ENCODE data around the gene HCN2. TPM values are rescaled to one million over a fixed set of nuclear protein-coding genes. Genes with fewer than 3 reads are reported as not detected.

Gene HCN2
- polyA plus RNA-seq, 4 donors, result 0.19 to 0.58 TPM; not detected in 2

- no peak overlapping the region for H3K27ac ChIP-seq (ENCODE audit: low read depth in 1 of 3, low read length in 2 of 3)
- no peaks in the 10 kb centered on the region for H3K36me3 ChIP-seq (ENCODE audit: control insufficient read depth in 3 of 3, insufficient read depth in 2 of 3, low read depth in 1 of 3, low read length in 3 of 3)
- FAIRE-seq (no peak), DNase-seq (no peak)
- H3K27me3 ChIP-seq (ENCODE audit: control insufficient read depth in 3 of 3, insufficient read depth in 3 of 3, low read length in 3 of 3), result peaks cover 4 to 54% (median 14%) of the 10 kb centered on the region in 3 donors
- WGBS, 3 donors, result 39 to 56% (median 43%) methylated on average over 9 of the region's 9 CpGs
- peaks cover 0 to 2% of the 10 kb centered on the region in 2 donors for H3K9me3 ChIP-seq (ENCODE audit: control insufficient read depth in 2 of 2, insufficient read depth in 1 of 2, low read depth in 1 of 2, low read length in 1 of 2)
- H3K4me1 ChIP-seq (ENCODE audit: control insufficient read depth in 3 of 3, insufficient read depth in 2 of 3, low read depth in 1 of 3, low read length in 2 of 3), result peaks cover 0 to under 1% (median 0%) of the 10 kb centered on the region in 3 donors
- no peak overlapping the region for H3K4me3 ChIP-seq (ENCODE audit: low read depth in 1 of 3, low read length in 3 of 3)
Measured at GRCh38 chr19:593505-593904, 3.8 kb downstream of the HCN2 start.

GRCh38 chr19:594265-594870, 4.7 kb downstream of the HCN2 start:
- Histone ChIP-seq H3K4me1 (ENCODE audit: control insufficient read depth in 3 of 3, insufficient read depth in 2 of 3, low read depth in 1 of 3, low read length in 2 of 3) (no peaks in the 10 kb centered on the region), H3K27ac (ENCODE audit: low read depth in 1 of 3, low read length in 2 of 3) (no peak overlapping the region), H3K36me3 (ENCODE audit: control insufficient read depth in 3 of 3, insufficient read depth in 2 of 3, low read depth in 1 of 3, low read length in 3 of 3) (no peaks in the 10 kb centered on the region), H3K9me3 (ENCODE audit: control insufficient read depth in 2 of 2, insufficient read depth in 1 of 2, low read depth in 1 of 2, low read length in 1 of 2) (peaks cover 0 to 2% of the 10 kb centered on the region in 2 donors), H3K27me3 (ENCODE audit: control insufficient read depth in 3 of 3, insufficient read depth in 3 of 3, low read length in 3 of 3) (peaks cover 4 to 45% (median 6%) of the 10 kb centered on the region in 3 donors), H3K4me3 (ENCODE audit: low read depth in 1 of 3, low read length in 3 of 3) (no peak overlapping the region)
- DNase-seq, result no peak
- 63 to 73% (median 64%) methylated on average over 21 to 24 of the region's 24 CpGs for WGBS, 3 donors
- no peak for FAIRE-seq

- Histone ChIP-seq H3K9me3 (ENCODE audit: control insufficient read depth in 2 of 2, insufficient read depth in 1 of 2, low read depth in 1 of 2, low read length in 1 of 2) (peaks cover 0 to 2% of the 10 kb centered on the region in 2 donors), H3K4me3 (ENCODE audit: low read depth in 1 of 3, low read length in 3 of 3) (no peak overlapping the region), H3K27ac (ENCODE audit: low read depth in 1 of 3, low read length in 2 of 3) (no peak overlapping the region), H3K36me3 (ENCODE audit: control insufficient read depth in 3 of 3, insufficient read depth in 2 of 3, low read depth in 1 of 3, low read length in 3 of 3) (no peaks in the 10 kb centered on the region), H3K27me3 (ENCODE audit: control insufficient read depth in 3 of 3, insufficient read depth in 3 of 3, low read length in 3 of 3) (peaks cover 4 to 44% (median 5%) of the 10 kb centered on the region in 3 donors), H3K4me1 (ENCODE audit: control insufficient read depth in 3 of 3, insufficient read depth in 2 of 3, low read depth in 1 of 3, low read length in 2 of 3) (no peaks in the 10 kb centered on the region)
- WGBS, 3 donors, result 65 to 73% (median 66%) methylated on average over 42 of the region's 42 CpGs
- DNase-seq, result no peak
- no peak for FAIRE-seq
Measured at GRCh38 chr19:595326-596262, 5.9 kb downstream of the HCN2 start.

GRCh38 chr19:596263-596655, 6.6 kb downstream of the HCN2 start:
- no peak for DNase-seq

GRCh38 chr19:597406-598315, 8.0 kb downstream of the HCN2 start:
- DNase-seq (no peak), FAIRE-seq (no peak)
- no peak overlapping the region for H3K27ac ChIP-seq (ENCODE audit: low read depth in 1 of 3, low read length in 2 of 3)
- no peak overlapping the region for H3K4me3 ChIP-seq (ENCODE audit: low read depth in 1 of 3, low read length in 3 of 3)
- H3K36me3 ChIP-seq (ENCODE audit: control insufficient read depth in 3 of 3, insufficient read depth in 2 of 3, low read depth in 1 of 3, low read length in 3 of 3), result no peaks in the 10 kb centered on the region
- WGBS, 3 donors, result 59 to 73% (median 70%) methylated on average over 18 of the region's 18 CpGs
- peaks cover 0 to 5% of the 10 kb centered on the region in 2 donors for H3K9me3 ChIP-seq (ENCODE audit: control insufficient read depth in 2 of 2, insufficient read depth in 1 of 2, low read depth in 1 of 2, low read length in 1 of 2)
- H3K27me3 ChIP-seq (ENCODE audit: control insufficient read depth in 3 of 3, insufficient read depth in 3 of 3, low read length in 3 of 3), result peaks cover 0 to 29% (median 0%) of the 10 kb centered on the region in 3 donors
- no peaks in the 10 kb centered on the region for H3K4me1 ChIP-seq (ENCODE audit: control insufficient read depth in 3 of 3, insufficient read depth in 2 of 3, low read depth in 1 of 3, low read length in 2 of 3)

More at GRCh38 chr19:596263-596655, 6.6 kb downstream of the HCN2 start:
- FAIRE-seq, result no peak
- Histone ChIP-seq H3K4me3 (ENCODE audit: low read depth in 1 of 3, low read length in 3 of 3) (no peak overlapping the region), H3K4me1 (ENCODE audit: control insufficient read depth in 3 of 3, insufficient read depth in 2 of 3, low read depth in 1 of 3, low read length in 2 of 3) (no peaks in the 10 kb centered on the region), H3K27me3 (ENCODE audit: control insufficient read depth in 3 of 3, insufficient read depth in 3 of 3, low read length in 3 of 3) (peaks cover 0 to 41% (median 2%) of the 10 kb centered on the region in 3 donors), H3K36me3 (ENCODE audit: control insufficient read depth in 3 of 3, insufficient read depth in 2 of 3, low read depth in 1 of 3, low read length in 3 of 3) (no peaks in the 10 kb centered on the region), H3K9me3 (ENCODE audit: control insufficient read depth in 2 of 2, insufficient read depth in 1 of 2, low read depth in 1 of 2, low read length in 1 of 2) (peaks cover 0 to 2% of the 10 kb centered on the region in 2 donors), H3K27ac (ENCODE audit: low read depth in 1 of 3, low read length in 2 of 3) (no peak overlapping the region)
- WGBS, 3 donors, result 83 to 87% (median 84%) methylated on average over 16 of the region's 16 CpGs

GRCh38 chr19:601310-601709, 11.6 kb downstream of the HCN2 start:
- Histone ChIP-seq H3K27ac (ENCODE audit: low read depth in 1 of 3, low read length in 2 of 3) (no peak overlapping the region), H3K9me3 (ENCODE audit: control insufficient read depth in 2 of 2, insufficient read depth in 1 of 2, low read depth in 1 of 2, low read length in 1 of 2) (peaks cover 0 to 5% of the 10 kb centered on the region in 2 donors), H3K4me3 (ENCODE audit: low read depth in 1 of 3, low read length in 3 of 3) (no peak overlapping the region), H3K36me3 (ENCODE audit: control insufficient read depth in 3 of 3, insufficient read depth in 2 of 3, low read depth in 1 of 3, low read length in 3 of 3) (no peaks in the 10 kb centered on the region), H3K27me3 (ENCODE audit: control insufficient read depth in 3 of 3, insufficient read depth in 3 of 3, low read length in 3 of 3) (peaks cover 0 to 4% (median 0%) of the 10 kb centered on the region in 3 donors), H3K4me1 (ENCODE audit: control insufficient read depth in 3 of 3, insufficient read depth in 2 of 3, low read depth in 1 of 3, low read length in 2 of 3) (no peaks in the 10 kb centered on the region)
- DNase-seq, result no peak
- 81 to 88% (median 88%) methylated on average over 28 of the region's 28 CpGs for WGBS, 3 donors
- no peak for FAIRE-seq

GRCh38 chr19:601790-602189, 12.1 kb downstream of the HCN2 start:
- Histone ChIP-seq H3K36me3 (ENCODE audit: control insufficient read depth in 3 of 3, insufficient read depth in 2 of 3, low read depth in 1 of 3, low read length in 3 of 3) (no peaks in the 10 kb centered on the region), H3K27ac (ENCODE audit: low read depth in 1 of 3, low read length in 2 of 3) (no peak overlapping the region), H3K4me3 (ENCODE audit: low read depth in 1 of 3, low read length in 3 of 3) (no peak overlapping the region), H3K27me3 (ENCODE audit: control insufficient read depth in 3 of 3, insufficient read depth in 3 of 3, low read length in 3 of 3) (no peaks in the 10 kb centered on the region), H3K9me3 (ENCODE audit: control insufficient read depth in 2 of 2, insufficient read depth in 1 of 2, low read depth in 1 of 2, low read length in 1 of 2) (peaks cover 0 to 5% of the 10 kb centered on the region in 2 donors), H3K4me1 (ENCODE audit: control insufficient read depth in 3 of 3, insufficient read depth in 2 of 3, low read depth in 1 of 3, low read length in 2 of 3) (no peaks in the 10 kb centered on the region)
- FAIRE-seq, result no peak
- no peak for DNase-seq
- 53 to 77% (median 59%) methylated on average over 23 to 25 of the region's 25 CpGs for WGBS, 3 donors
